H9 (cell line): ENCODE measurements around the gene GDAP1L1. TPM values are rescaled to one million over a fixed set of nuclear protein-coding genes. Genes with fewer than 3 reads are reported as not detected.

Experiments
- DNase-seq: peaks from one replicate; pipeline ENCODE4 v3.0.0-alpha.2; 2017
- H2AFZ ChIP-seq: one replicate; pipeline ENCODE4 v1.6.1; 2013; ENCODE audit warnings: mild to moderate bottlenecking, low read length, control low read depth, moderate library complexity
- H2AK5ac ChIP-seq: 2 replicates; pipeline ENCODE4 v1.6.1; 2013; ENCODE audit warnings: low read length, control low read depth, mixed read lengths; ENCODE audit not compliant: insufficient read length
- H2BK120ac ChIP-seq: one replicate; pipeline ENCODE4 v1.6.1; 2013; ENCODE audit warnings: low read depth, mild to moderate bottlenecking, low read length, control low read depth, inconsistent platforms; ENCODE audit not compliant: poor library complexity, severe bottlenecking
- H2BK12ac ChIP-seq: 2 replicates; pipeline ENCODE4 v1.6.1; 2013; ENCODE audit warnings: low read length, control low read depth, mixed read lengths, low read depth; ENCODE audit not compliant: insufficient read length
- H2BK15ac ChIP-seq: 2 replicates; pipeline ENCODE4 v1.6.1; 2013; ENCODE audit warnings: low read depth, low read length, control low read depth
- H2BK20ac ChIP-seq: one replicate; pipeline ENCODE4 v1.6.1; 2013; ENCODE audit warnings: low read depth, mild to moderate bottlenecking, low read length, control low read depth, inconsistent platforms; ENCODE audit not compliant: poor library complexity, severe bottlenecking
- H2BK5ac ChIP-seq: 2 replicates; pipeline ENCODE4 v1.6.1; 2013; ENCODE audit warnings: low read length, control low read depth, mixed read lengths; ENCODE audit not compliant: insufficient read length
- H3K14ac ChIP-seq: 2 replicates; pipeline ENCODE4 v1.6.1; 2013; ENCODE audit warnings: low read length, control low read depth; ENCODE audit not compliant: insufficient read depth
- H3K18ac ChIP-seq: 2 replicates; pipeline ENCODE4 v1.6.1; 2013; ENCODE audit warnings: low read depth, mild to moderate bottlenecking, mixed read lengths, low read length, control low read depth; ENCODE audit not compliant: insufficient read length
- H3K23ac ChIP-seq: 2 replicates; pipeline ENCODE4 v1.6.1; 2013; ENCODE audit warnings: low read length, control low read depth, mixed read lengths, low read depth; ENCODE audit not compliant: insufficient read length
- H3K23me2 ChIP-seq: 2 replicates; pipeline ENCODE4 v1.6.1; 2013; ENCODE audit warnings: low read depth, mild to moderate bottlenecking, mixed read lengths, low read length, control low read depth; ENCODE audit not compliant: insufficient read length, poor library complexity, severe bottlenecking
- H3K27ac ChIP-seq: 2 replicates; pipeline ENCODE4 v1.5.1; 2013; ENCODE audit warnings: low read length, control low read depth, mixed read lengths, low read depth; ENCODE audit not compliant: insufficient read length
- H3K27me3 ChIP-seq: 2 replicates; pipeline ENCODE4 v1.6.1; 2013; ENCODE audit warnings: low read length, control low read depth, inconsistent platforms; ENCODE audit not compliant: insufficient read depth
- H3K4ac ChIP-seq: 2 replicates; pipeline ENCODE4 v1.6.1; 2013; ENCODE audit warnings: low read depth, mild to moderate bottlenecking, control low read depth, inconsistent platforms, low read length, moderate library complexity
- H3K4me1 ChIP-seq: 2 replicates; pipeline ENCODE4 v1.6.1; 2013; ENCODE audit warnings: low read length, control low read depth, inconsistent platforms; ENCODE audit not compliant: insufficient read depth
- H3K4me2 ChIP-seq: 2 replicates; pipeline ENCODE4 v1.6.1; 2013; ENCODE audit warnings: low read length, control low read depth, mixed read lengths; ENCODE audit not compliant: insufficient read length, insufficient read depth
- H3K56ac ChIP-seq: 2 replicates; pipeline ENCODE4 v1.6.1; 2013; ENCODE audit warnings: low read depth, mild to moderate bottlenecking, mixed read lengths, low read length, control low read depth; ENCODE audit not compliant: insufficient read length
- H3K79me1 ChIP-seq: 2 replicates; pipeline ENCODE4 v1.6.1; 2013; ENCODE audit warnings: low read depth, mild to moderate bottlenecking, moderate library complexity, low read length, control low read depth, inconsistent platforms; ENCODE audit not compliant: insufficient read depth, poor library complexity, severe bottlenecking
- H3K79me2 ChIP-seq: 2 replicates; pipeline ENCODE4 v1.6.1; 2013; ENCODE audit warnings: low read length, control low read depth, inconsistent platforms; ENCODE audit not compliant: insufficient read depth
- H3K9ac ChIP-seq: 2 replicates; pipeline ENCODE4 v1.6.1; 2013; ENCODE audit warnings: low read length, control low read depth, mixed read lengths; ENCODE audit not compliant: insufficient read length; ENCODE audit errors: extremely low read depth
- H3K9me3 ChIP-seq: one replicate; pipeline ENCODE4 v1.6.1; 2013; ENCODE audit warnings: low read depth, low read length, inconsistent platforms; ENCODE audit not compliant: control insufficient read depth
- H3T11ph ChIP-seq: one replicate; pipeline ENCODE4 v1.6.1; 2013; ENCODE audit warnings: mild to moderate bottlenecking, low read length, control low read depth, inconsistent platforms
- H4K20me1 ChIP-seq: one replicate; pipeline ENCODE4 v1.6.1; 2013; ENCODE audit not compliant: control insufficient read depth, insufficient read length, insufficient read depth
- H4K5ac ChIP-seq: 2 replicates; pipeline ENCODE4 v1.6.1; 2013; ENCODE audit warnings: low read depth, mild to moderate bottlenecking, mixed read lengths, low read length, control low read depth; ENCODE audit not compliant: insufficient read length
- H4K8ac ChIP-seq: replicated peaks from 2 replicates; pipeline ENCODE4 v1.6.1; 2013; ENCODE audit warnings: low read length, control low read depth, mixed read lengths, low read depth; ENCODE audit not compliant: insufficient read length
- H4K91ac ChIP-seq: 2 replicates; pipeline ENCODE4 v1.6.1; 2013; ENCODE audit warnings: low read depth, mild to moderate bottlenecking, moderate library complexity, mixed read lengths, low read length, control low read depth; ENCODE audit not compliant: insufficient read length
- H3K27ac Mint-ChIP-seq, 3 experiments: 2 replicates in 2 of 3; 3 replicates in 1 of 3; pipeline ENCODE4 v1.8.0; 2020 to 2021; ENCODE audit warnings: mixed read lengths in 3 of 3, mild to moderate bottlenecking in 1 of 3, moderate library complexity in 1 of 3
- H3K27me3 Mint-ChIP-seq: 2 replicates; pipeline ENCODE4 v1.8.0; 2021; ENCODE audit warnings: low read depth, mild to moderate bottlenecking, moderate library complexity, mixed read lengths
- H3K36me3 Mint-ChIP-seq, 3 experiments: 2 replicates in 2 of 3; 3 replicates in 1 of 3; pipeline ENCODE4 v1.8.0; 2020 to 2021; ENCODE audit warnings: low read depth in 3 of 3, mixed read lengths in 3 of 3; ENCODE audit not compliant: insufficient read depth in 1 of 3
- H3K4me1 Mint-ChIP-seq, 2 experiments: 2 replicates each; pipeline ENCODE4 v1.8.0; 2020; ENCODE audit warnings: mixed read lengths in 2 of 2
- H3K4me3 Mint-ChIP-seq, 2 experiments: 2 replicates in 1 of 2; 3 replicates in 1 of 2; pipeline ENCODE4 v1.8.0; 2020 to 2021; ENCODE audit warnings: mild to moderate bottlenecking in 2 of 2, mixed read lengths in 2 of 2, moderate library complexity in 1 of 2
- H3K9me3 Mint-ChIP-seq, 2 experiments: 2 replicates in 1 of 2; 3 replicates in 1 of 2; pipeline ENCODE4 v1.8.0; 2020; ENCODE audit warnings: mild to moderate bottlenecking in 2 of 2, mixed read lengths in 2 of 2, moderate library complexity in 1 of 2
- WGBS: extraction: QIAGEN DNeasy Blood & Tissue Kit; methylation state at CpG from one replicate; pipeline ENCODE4 v1.1.7; 2013; ENCODE audit warnings: missing lambda C conversion rate, low lambda C conversion rate, mixed read lengths; ENCODE audit not compliant: insufficient read length; ENCODE audit errors: extremely low coverage; 5-methylcytosine and 5-hydroxymethylcytosine counted together
- total RNA-seq: library from RNA; stranded (reverse); gene quantifications from 2 replicates; pipeline ENCODE4 v1.2.1, GENCODE V29; 2021
- TF ChIP-seq, protein P1 (sequence below): fragments of 200-600 bp; sonication (generic); conservative IDR thresholded peaks from 3 replicates; pipeline ENCODE4 v1.8.0; 2021; ENCODE audit warnings: antibody characterized with exemption, mild to moderate bottlenecking

GDAP1L1 gene
- total RNA-seq, 1 experiment from 2014 or later: 5.9 TPM

DNA sequence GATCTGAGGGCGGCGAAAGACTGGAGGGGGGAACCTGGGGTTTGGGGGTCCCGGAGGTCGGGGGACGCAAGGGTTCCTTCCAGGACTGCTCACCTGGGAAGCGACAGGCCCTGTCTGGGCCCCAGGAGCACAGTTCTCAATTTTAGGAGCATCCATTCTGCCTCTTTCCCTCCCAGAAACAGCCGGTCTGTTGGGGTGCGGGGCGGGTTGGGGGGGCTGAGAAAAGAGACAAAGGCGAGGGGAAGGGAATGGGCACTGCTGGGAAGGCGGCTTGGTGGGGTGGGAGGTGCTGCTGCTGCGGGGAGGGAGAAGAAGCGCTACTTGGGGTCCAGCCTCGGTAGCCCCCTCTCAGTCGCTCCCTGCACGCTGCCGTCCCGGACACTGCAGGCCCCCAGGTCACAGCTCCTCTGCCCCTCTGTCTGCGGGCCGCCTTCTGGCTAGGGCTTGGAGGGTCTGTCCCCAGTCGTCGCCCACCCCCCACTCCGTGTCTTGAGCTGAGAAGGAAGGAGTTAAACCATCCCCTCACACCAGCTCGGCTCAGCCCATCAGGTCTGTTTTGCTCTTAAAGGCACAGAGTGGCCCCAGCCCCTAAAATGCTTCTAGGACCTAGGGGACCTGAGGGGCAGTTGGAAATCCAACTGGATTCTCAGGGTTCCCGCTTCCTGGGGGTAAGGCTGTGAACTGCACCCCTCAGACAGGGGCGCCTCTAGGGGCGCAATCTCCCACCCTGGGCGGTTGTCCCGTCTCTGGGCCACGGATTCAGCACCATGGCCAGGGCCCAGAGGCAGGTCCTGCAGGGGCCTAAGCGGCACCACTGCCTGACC, 690 bp downstream of the GDAP1L1 start:
- H3K9ac ChIP-seq: no peak overlapping the region
- no peak overlapping the region for H2BK120ac ChIP-seq
- H3K27me3 ChIP-seq: no peaks in the 10 kb centered on the region
- H2BK20ac ChIP-seq: no peak overlapping the region
- H3K9me3 Mint-ChIP-seq: no peaks in the 10 kb centered on the region
- no peaks in the 10 kb centered on the region for H4K20me1 ChIP-seq
- peaks cover 10 to 12% of the 10 kb centered on the region in 2 experiments; a peak in 2 of 4 replicates for H3K4me1 Mint-ChIP-seq
- no peaks in the 10 kb centered on the region for H3K4me1 ChIP-seq
- peak overlapping the region; percentile 82 for H3K4me2 ChIP-seq
- no peak overlapping the region for H2AFZ ChIP-seq
- H3K23ac ChIP-seq: no peak overlapping the region
- H4K8ac ChIP-seq: no peak overlapping the region
- H3K79me2 ChIP-seq: no peaks in the 10 kb centered on the region
- H2BK5ac ChIP-seq: no peak overlapping the region
- no peak overlapping the region for H3K18ac ChIP-seq
- no peaks in the 10 kb centered on the region for H3K9me3 ChIP-seq
- no CpG with 5 or more reads among the region's 31 CpGs for WGBS
- H4K5ac ChIP-seq: no peak overlapping the region
- H2BK15ac ChIP-seq: no peak overlapping the region
- H3K27me3 Mint-ChIP-seq: peaks cover 24% of the 10 kb centered on the region
- H2BK12ac ChIP-seq: no peak overlapping the region
- DNase-seq: peak; percentile 86
- no peak overlapping the region for H3K14ac ChIP-seq
- H3K36me3 Mint-ChIP-seq: no peaks in the 10 kb centered on the region
- no peak overlapping the region for H4K91ac ChIP-seq
- H3K27ac Mint-ChIP-seq: no peak overlapping the region
- H3K56ac ChIP-seq: no peak overlapping the region
- no peak overlapping the region for H3K4ac ChIP-seq
- no peak overlapping the region for H2AK5ac ChIP-seq
- H3K4me3 Mint-ChIP-seq: peak overlapping the region; percentile 71 to 86
- H3T11ph ChIP-seq: no peak overlapping the region
- H3K79me1 ChIP-seq: no peaks in the 10 kb centered on the region
- H3K27ac ChIP-seq: no peak overlapping the region
- TF ChIP-seq, protein P1, sequence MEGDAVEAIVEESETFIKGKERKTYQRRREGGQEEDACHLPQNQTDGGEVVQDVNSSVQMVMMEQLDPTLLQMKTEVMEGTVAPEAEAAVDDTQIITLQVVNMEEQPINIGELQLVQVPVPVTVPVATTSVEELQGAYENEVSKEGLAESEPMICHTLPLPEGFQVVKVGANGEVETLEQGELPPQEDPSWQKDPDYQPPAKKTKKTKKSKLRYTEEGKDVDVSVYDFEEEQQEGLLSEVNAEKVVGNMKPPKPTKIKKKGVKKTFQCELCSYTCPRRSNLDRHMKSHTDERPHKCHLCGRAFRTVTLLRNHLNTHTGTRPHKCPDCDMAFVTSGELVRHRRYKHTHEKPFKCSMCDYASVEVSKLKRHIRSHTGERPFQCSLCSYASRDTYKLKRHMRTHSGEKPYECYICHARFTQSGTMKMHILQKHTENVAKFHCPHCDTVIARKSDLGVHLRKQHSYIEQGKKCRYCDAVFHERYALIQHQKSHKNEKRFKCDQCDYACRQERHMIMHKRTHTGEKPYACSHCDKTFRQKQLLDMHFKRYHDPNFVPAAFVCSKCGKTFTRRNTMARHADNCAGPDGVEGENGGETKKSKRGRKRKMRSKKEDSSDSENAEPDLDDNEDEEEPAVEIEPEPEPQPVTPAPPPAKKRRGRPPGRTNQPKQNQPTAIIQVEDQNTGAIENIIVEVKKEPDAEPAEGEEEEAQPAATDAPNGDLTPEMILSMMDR: peak; percentile 96
- H3K23me2 ChIP-seq: peaks cover 8% of the 10 kb centered on the region
